Tibial nerve (tissue), 4 donors: Measurements from ENCODE around the gene LRRTM4.

ENCODE experiments used
- CTCF ChIP-seq, 5 experiments: fragments of 200-600 bp in 3 of 5; fragments of 450-650 bp in 2 of 5; sonication (generic) in 3 of 5; IDR thresholded peaks; one replicate each; pipeline ENCODE4 v1.5.1; 2016 to 2019; ENCODE audit warnings: antibody characterized with exemption in 5 of 5, mild to moderate bottlenecking in 3 of 5, moderate library complexity in 2 of 5
- EP300 ChIP-seq, 2 donors: sonication (generic); formaldehyde crosslinking; IDR thresholded peaks; one replicate each; pipeline ENCODE4 v1.6.1; 2017; ENCODE audit warnings: antibody characterized with exemption in 2 of 2, mild to moderate bottlenecking in 1 of 2
- POLR2A ChIP-seq, 2 donors: fragments of 450-650 bp; IDR thresholded peaks; one replicate each; pipeline ENCODE4 v1.6.1; 2017; ENCODE audit warnings: antibody characterized with exemption in 2 of 2, mild to moderate bottlenecking in 2 of 2, moderate library complexity in 2 of 2

DNA sequence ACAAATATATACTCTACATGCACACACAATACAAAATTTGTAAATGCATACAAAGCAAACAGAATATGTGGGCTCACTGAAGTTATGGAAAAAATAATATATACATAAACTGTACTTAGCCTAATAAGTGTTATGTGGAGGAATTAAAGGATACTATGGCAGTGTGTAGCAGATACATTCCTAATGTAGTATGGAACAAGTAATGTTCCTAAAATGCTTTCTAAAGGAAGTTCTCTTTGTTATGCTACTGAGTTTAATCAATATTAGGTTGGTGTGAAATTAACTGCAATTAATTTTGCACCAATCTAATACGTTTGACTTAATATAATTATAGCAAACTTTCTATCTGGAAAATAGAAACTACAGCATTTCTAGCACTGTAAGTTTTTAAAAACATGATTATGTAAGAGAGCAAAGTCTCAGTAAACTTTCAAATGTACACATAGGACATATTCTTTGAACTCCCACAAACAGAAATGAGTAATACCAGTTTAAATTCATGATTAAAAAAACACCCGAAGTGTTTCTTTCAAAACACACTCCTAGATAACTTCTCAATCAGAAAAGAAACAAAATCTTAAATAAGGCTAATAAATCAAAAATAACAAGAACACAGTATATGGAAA lies 331.3 kb downstream of the LRRTM4 start:
- TF ChIP-seq CTCF (IDR thresholded peaks at IDR 0.05) (no peak), POLR2A (IDR thresholded peaks at IDR 0.05) (no peak), EP300 (IDR thresholded peaks at IDR 0.05) (no peak)
